Measurements from ENCODE around the gene TRIM45.
"Not testable (repeated sequence)": the region's sequence is repeated elsewhere in the genome, so short reads cannot be mapped to it uniquely, and the experiment has no call there.

The TRIM45 gene

GRCh38 chr1:117121589-117122329, at the start of gene TRIM45:
TSS of gene TRIM45 (minus strand) at chr1:117121749. CDS start at chr1:117121201, 548 bp downstream.
- Histone ChIP-seq H2AFZ (ENCODE audit: low read depth, low read length) (peak within 1 kb of the TSS; percentile 20), H3K4me3 (ENCODE audit: low read length) (peak within 1 kb of the TSS; percentile 60), H3K36me3 (ENCODE audit: insufficient read depth, low read length) (peaks cover 19% of the 10 kb centered on the region), H3K4me1 (ENCODE audit: insufficient read depth, low read length) (peaks cover 12% of the 10 kb centered on the region), H3K27me3 (ENCODE audit: insufficient read depth, low read length) (no peaks in the 10 kb centered on the region), H3K9me3 (ENCODE audit: low read length) (no peaks in the 10 kb centered on the region)

DNA sequence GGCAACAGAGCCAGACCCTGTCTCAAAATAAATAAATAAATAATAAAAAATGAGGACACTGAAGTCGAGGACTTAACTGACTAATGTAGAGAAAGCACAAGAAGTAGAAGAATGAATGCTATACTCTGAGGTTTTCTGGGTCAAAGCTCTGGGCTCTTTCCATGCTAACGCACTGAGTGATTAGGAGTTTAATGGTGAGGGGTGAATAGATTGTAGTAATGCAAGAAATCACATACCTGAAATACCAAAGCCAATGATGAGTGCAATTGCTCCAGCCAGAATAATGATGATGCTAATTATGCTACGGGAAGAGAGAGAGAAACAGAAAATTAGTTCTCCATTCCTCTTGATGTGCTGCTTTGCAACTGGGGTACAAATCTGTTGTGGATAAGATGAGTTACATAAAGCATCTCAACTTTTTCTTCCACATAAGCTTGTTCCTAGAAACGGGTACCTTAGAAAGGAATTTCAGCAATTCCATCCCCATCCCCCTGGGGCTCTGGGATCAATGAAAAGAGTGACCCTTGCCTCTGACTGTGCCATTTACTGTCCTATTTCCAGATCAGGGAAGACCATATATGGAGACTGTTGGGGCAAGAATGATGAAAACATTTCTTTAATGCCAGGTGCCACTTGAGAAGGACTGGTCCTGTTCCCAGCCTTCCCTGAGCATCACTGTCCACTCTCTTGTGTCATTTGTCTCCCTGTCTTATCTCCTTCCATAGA, 48.5 kb upstream of the TRIM45 start:
- H2AFZ ChIP-seq (ENCODE audit: low read depth, low read length): no peak overlapping the region
- no peak overlapping the region for H3K4me3 ChIP-seq (ENCODE audit: low read length)
- H3K27me3 ChIP-seq (ENCODE audit: insufficient read depth, low read length): no peaks in the 10 kb centered on the region
- peaks cover 34% of the 10 kb centered on the region for H3K4me1 ChIP-seq (ENCODE audit: insufficient read depth, low read length)
- no peaks in the 10 kb centered on the region for H3K9me3 ChIP-seq (ENCODE audit: low read length)
- no peaks in the 10 kb centered on the region for H3K36me3 ChIP-seq (ENCODE audit: insufficient read depth, low read length)

DNA sequence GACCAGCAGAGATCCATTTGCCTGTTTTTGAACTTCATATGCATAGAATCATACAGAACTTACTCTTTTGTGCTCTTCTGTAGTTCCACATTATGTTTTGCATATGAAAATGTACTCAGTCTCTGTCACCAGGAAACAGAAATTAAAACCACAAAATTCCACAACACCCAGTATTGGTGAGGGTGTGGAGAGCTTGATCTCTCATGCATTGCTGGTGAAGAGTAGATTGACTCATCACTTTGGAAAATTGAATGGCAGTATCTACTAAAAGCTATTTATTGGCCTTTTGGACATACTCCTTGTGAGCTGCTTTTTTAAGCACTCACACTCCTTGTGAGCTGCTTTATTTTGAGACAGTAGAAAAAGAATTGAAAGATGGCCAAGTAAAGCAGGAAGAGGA, 45.9 kb upstream of the TRIM45 start:
- Histone ChIP-seq H3K27me3 (ENCODE audit: insufficient read depth, low read length) (no peaks in the 10 kb centered on the region), H3K36me3 (ENCODE audit: insufficient read depth, low read length) (no peaks in the 10 kb centered on the region), H3K4me1 (ENCODE audit: insufficient read depth, low read length) (peaks cover 20% of the 10 kb centered on the region), H3K4me3 (ENCODE audit: low read length) (no peak overlapping the region), H3K9me3 (ENCODE audit: low read length) (no peaks in the 10 kb centered on the region), H2AFZ (ENCODE audit: low read depth, low read length) (no peak overlapping the region)

GRCh38 chr1:117166076-117166475, 44.5 kb upstream of the TRIM45 start:
- Histone ChIP-seq H3K9me3 (ENCODE audit: low read length) (no peaks in the 10 kb centered on the region), H3K27me3 (ENCODE audit: insufficient read depth, low read length) (no peaks in the 10 kb centered on the region), H3K4me1 (ENCODE audit: insufficient read depth, low read length) (peaks cover 11% of the 10 kb centered on the region), H3K36me3 (ENCODE audit: insufficient read depth, low read length) (no peaks in the 10 kb centered on the region), H2AFZ (ENCODE audit: low read depth, low read length) (no peak overlapping the region), H3K4me3 (ENCODE audit: low read length) (no peak overlapping the region)

- Histone ChIP-seq H3K4me3 (ENCODE audit: low read length) (no peak overlapping the region), H3K36me3 (ENCODE audit: insufficient read depth, low read length) (no peaks in the 10 kb centered on the region), H3K4me1 (ENCODE audit: insufficient read depth, low read length) (no peaks in the 10 kb centered on the region), H2AFZ (ENCODE audit: low read depth, low read length) (no peak overlapping the region), H3K9me3 (ENCODE audit: low read length) (no peaks in the 10 kb centered on the region), H3K27me3 (ENCODE audit: insufficient read depth, low read length) (no peaks in the 10 kb centered on the region)
Observed at GRCh38 chr1:117164209-117164608, 42.7 kb upstream of the TRIM45 start.

DNA sequence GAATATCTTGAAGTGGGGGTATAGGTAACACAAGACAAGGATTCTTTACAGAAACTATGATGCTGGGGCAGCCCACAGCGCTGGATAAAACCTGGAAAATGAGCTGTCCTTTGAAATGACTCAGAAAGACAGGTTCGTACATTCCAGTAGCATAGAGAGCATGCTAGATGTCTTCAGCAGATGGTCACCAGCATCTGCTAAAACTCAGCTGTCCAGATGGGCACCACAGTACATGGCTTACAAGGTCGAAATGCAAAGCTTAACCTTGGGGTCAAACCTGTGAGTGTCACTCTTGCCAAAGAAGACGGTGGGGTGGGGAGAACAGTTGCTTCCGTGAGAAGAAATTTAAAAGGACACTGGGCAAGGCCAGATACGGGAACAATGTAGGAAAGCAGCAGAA, 41.3 kb upstream of the TRIM45 start:
- Histone ChIP-seq H3K9me3 (ENCODE audit: low read length) (no peaks in the 10 kb centered on the region), H3K36me3 (ENCODE audit: insufficient read depth, low read length) (no peaks in the 10 kb centered on the region), H3K4me3 (ENCODE audit: low read length) (no peak overlapping the region), H2AFZ (ENCODE audit: low read depth, low read length) (no peak overlapping the region), H3K27me3 (ENCODE audit: insufficient read depth, low read length) (no peaks in the 10 kb centered on the region), H3K4me1 (ENCODE audit: insufficient read depth, low read length) (no peaks in the 10 kb centered on the region)

- H2AFZ ChIP-seq (ENCODE audit: low read depth, low read length): no peak overlapping the region
- no peaks in the 10 kb centered on the region for H3K36me3 ChIP-seq (ENCODE audit: insufficient read depth, low read length)
- no peaks in the 10 kb centered on the region for H3K9me3 ChIP-seq (ENCODE audit: low read length)
- no peaks in the 10 kb centered on the region for H3K4me1 ChIP-seq (ENCODE audit: insufficient read depth, low read length)
- H3K4me3 ChIP-seq (ENCODE audit: low read length): no peak overlapping the region
- no peaks in the 10 kb centered on the region for H3K27me3 ChIP-seq (ENCODE audit: insufficient read depth, low read length)
Observed at GRCh38 chr1:117161887-117162286, 40.3 kb upstream of the TRIM45 start.

DNA sequence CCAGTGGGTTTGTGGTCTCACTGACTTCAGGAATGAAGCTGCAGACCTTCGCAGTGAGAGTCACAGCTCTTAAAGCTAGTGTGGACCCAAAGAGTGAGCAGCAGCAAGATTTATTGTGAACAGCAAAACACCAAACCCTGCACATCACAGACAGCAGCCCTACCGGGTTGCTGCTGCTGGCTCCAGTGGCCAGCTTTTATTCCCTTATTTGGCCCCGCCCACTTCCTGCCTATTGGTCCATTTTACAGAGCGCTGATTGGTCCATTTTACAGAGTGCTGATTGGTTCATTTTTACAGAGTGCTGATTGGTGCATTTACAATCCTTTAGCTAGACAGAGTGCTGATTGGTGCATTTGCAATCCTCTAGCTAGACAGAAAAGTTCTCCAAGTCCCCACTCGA, 29.8 kb upstream of the TRIM45 start:
- H3K9me3 ChIP-seq (ENCODE audit: low read length); H3K27me3 ChIP-seq (ENCODE audit: insufficient read depth, low read length); H3K36me3 ChIP-seq (ENCODE audit: insufficient read depth, low read length); H2AFZ ChIP-seq (ENCODE audit: low read depth, low read length); H3K4me3 ChIP-seq (ENCODE audit: low read length): not testable (repeated sequence)
- H3K4me1 ChIP-seq (ENCODE audit: insufficient read depth, low read length): peaks cover 19% of the 10 kb centered on the region

DNA sequence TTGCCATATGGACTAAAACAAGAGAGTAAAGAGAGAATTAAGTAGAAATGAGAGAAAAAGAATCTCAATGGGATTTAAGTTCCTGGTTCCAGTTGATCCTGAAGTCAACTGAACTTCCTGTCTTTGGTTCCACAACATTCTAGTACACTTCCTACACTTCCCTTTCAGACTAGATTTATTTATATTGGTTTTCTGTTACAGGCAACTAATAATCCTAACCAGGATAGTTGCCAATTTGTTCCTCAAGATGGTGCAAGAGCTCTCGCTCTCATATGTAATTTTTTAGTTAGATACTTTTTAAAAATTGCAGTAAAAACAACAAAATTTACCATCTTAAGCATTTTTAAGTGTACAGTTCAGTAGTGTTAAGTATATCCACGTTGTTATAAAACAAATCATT, 28.8 kb upstream of the TRIM45 start:
- Histone ChIP-seq H3K27me3 (ENCODE audit: insufficient read depth, low read length) (no peaks in the 10 kb centered on the region), H3K36me3 (ENCODE audit: insufficient read depth, low read length) (no peaks in the 10 kb centered on the region), H3K4me1 (ENCODE audit: insufficient read depth, low read length) (peaks cover 22% of the 10 kb centered on the region), H2AFZ (ENCODE audit: low read depth, low read length) (no peak overlapping the region), H3K4me3 (ENCODE audit: low read length) (no peak overlapping the region), H3K9me3 (ENCODE audit: low read length) (no peaks in the 10 kb centered on the region)

- Histone ChIP-seq H3K4me3 (ENCODE audit: low read length) (no peak overlapping the region), H3K27me3 (ENCODE audit: insufficient read depth, low read length) (no peaks in the 10 kb centered on the region), H3K4me1 (ENCODE audit: insufficient read depth, low read length) (peaks cover 22% of the 10 kb centered on the region), H2AFZ (ENCODE audit: low read depth, low read length) (no peak overlapping the region), H3K36me3 (ENCODE audit: insufficient read depth, low read length) (no peaks in the 10 kb centered on the region), H3K9me3 (ENCODE audit: low read length) (no peaks in the 10 kb centered on the region)
Observed at GRCh38 chr1:117147856-117148588, 26.5 kb upstream of the TRIM45 start.

- H2AFZ ChIP-seq (ENCODE audit: low read depth, low read length): no peak overlapping the region
- H3K9me3 ChIP-seq (ENCODE audit: low read length): no peaks in the 10 kb centered on the region
- H3K4me3 ChIP-seq (ENCODE audit: low read length): no peak overlapping the region
- H3K27me3 ChIP-seq (ENCODE audit: insufficient read depth, low read length): no peaks in the 10 kb centered on the region
- peaks cover 22% of the 10 kb centered on the region for H3K4me1 ChIP-seq (ENCODE audit: insufficient read depth, low read length)
- no peaks in the 10 kb centered on the region for H3K36me3 ChIP-seq (ENCODE audit: insufficient read depth, low read length)
Observed at GRCh38 chr1:117147341-117147831, 25.8 kb upstream of the TRIM45 start.

DNA sequence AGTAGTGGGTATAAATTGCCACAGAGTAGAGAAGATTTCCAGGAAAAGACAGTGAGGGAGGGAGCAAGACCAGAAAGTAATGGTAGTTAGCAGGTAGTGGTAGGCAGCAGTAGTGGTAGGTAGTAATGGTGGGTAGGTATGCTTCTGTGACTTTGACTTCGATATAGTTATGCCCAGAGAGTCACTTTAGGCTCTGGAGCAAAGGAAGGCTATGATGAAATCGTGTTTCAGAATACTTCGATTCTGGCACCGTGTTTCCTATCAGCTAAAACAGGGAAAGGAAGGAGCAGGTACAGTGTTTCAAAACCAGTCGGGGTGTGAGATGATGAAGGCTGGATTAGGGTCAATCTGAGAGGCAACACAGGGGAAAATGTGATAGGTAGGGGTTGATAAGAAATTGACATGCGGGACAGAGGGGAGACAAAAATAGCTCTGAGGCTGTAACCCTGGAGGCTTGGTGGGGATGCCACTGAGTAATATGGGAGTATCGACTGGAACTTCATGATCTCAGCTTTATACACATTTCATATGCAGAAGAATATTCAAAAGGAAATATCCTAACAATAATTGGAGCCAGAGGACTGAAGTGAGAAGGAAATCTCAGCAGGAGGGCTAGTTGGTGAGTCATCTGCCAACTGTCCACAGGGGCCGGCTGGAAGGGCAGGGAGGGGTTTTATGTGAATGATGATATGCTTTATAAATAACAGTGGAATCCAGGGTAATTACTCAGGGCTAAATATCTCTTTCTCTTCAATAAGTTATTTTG, 25.2 kb upstream of the TRIM45 start:
- Histone ChIP-seq H3K4me1 (ENCODE audit: insufficient read depth, low read length) (peaks cover 22% of the 10 kb centered on the region), H3K9me3 (ENCODE audit: low read length) (no peaks in the 10 kb centered on the region), H3K4me3 (ENCODE audit: low read length) (no peak overlapping the region), H3K36me3 (ENCODE audit: insufficient read depth, low read length) (no peaks in the 10 kb centered on the region), H3K27me3 (ENCODE audit: insufficient read depth, low read length) (no peaks in the 10 kb centered on the region), H2AFZ (ENCODE audit: low read depth, low read length) (no peak overlapping the region)
